ENCODE measurements around the gene AKAP13.

GRCh38 chr15:85692873-85693272 lies 312.5 kb downstream of the AKAP13 start:
- TF ChIP-seq CTCF (conservative IDR thresholded peaks at IDR 0.05) (no peak), ZFX (IDR thresholded peaks at IDR 0.05) (no peak)

Measured in C4-2B (cell line).